KMS-11 (cell line): Measurements from ENCODE around the gene LGMN.

ENCODE experiments used
- H2AFZ ChIP-seq: fragments of 200-600 bp; sonication (generic); 2 replicates; pipeline ENCODE4 v1.6.1; 2016; ENCODE audit warnings: antibody characterized with exemption, mixed run types, low read depth
- H3K27ac ChIP-seq: fragments of 200-600 bp; sonication (generic); 2 replicates; pipeline ENCODE4 v1.6.1; 2016; ENCODE audit warnings: mild to moderate bottlenecking, mixed run types
- H3K27me3 ChIP-seq: fragments of 200-600 bp; sonication (generic); 2 replicates; pipeline ENCODE4 v1.6.1; 2017; ENCODE audit warnings: mild to moderate bottlenecking, low read depth, mixed run types, moderate library complexity; ENCODE audit not compliant: insufficient read depth
- H3K36me3 ChIP-seq: fragments of 200-600 bp; sonication (generic); 2 replicates; pipeline ENCODE4 v1.6.1; 2017; ENCODE audit warnings: mild to moderate bottlenecking, mixed run types; ENCODE audit not compliant: insufficient read depth
- H3K4me1 ChIP-seq: fragments of 200-600 bp; sonication (generic); 2 replicates; pipeline ENCODE4 v1.6.1; 2016; ENCODE audit warnings: mild to moderate bottlenecking, low read depth, mixed run types; ENCODE audit not compliant: poor library complexity, severe bottlenecking
- H3K4me2 ChIP-seq: fragments of 200-600 bp; sonication (generic); 2 replicates; pipeline ENCODE4 v1.7.0; 2016; ENCODE audit warnings: mild to moderate bottlenecking, mixed run types
- H3K4me3 ChIP-seq: fragments of 200-600 bp; sonication (generic); IDR thresholded peaks from 2 replicates; pipeline ENCODE4 v1.6.1; 2017; ENCODE audit warnings: low read depth, low read length, mixed read lengths; ENCODE audit not compliant: insufficient read depth
- H3K79me2 ChIP-seq: fragments of 200-600 bp; sonication (generic); 2 replicates; pipeline ENCODE4 v1.6.1; 2016; ENCODE audit warnings: low read depth, mixed run types; ENCODE audit not compliant: insufficient read depth
- H3K9ac ChIP-seq: fragments of 200-600 bp; sonication (generic); 2 replicates; pipeline ENCODE4 v1.6.1; 2016; ENCODE audit warnings: mild to moderate bottlenecking, mixed run types
- H4K20me1 ChIP-seq: fragments of 200-600 bp; sonication (generic); 2 replicates; pipeline ENCODE4 v1.6.1; 2016; ENCODE audit warnings: mild to moderate bottlenecking, mixed run types; ENCODE audit not compliant: insufficient read depth
- CTCF ChIP-seq: fragments of 200-600 bp; sonication (generic); conservative IDR thresholded peaks from 2 replicates; pipeline ENCODE4 v1.6.1; 2017; ENCODE audit warnings: low read depth, mild to moderate bottlenecking, antibody characterized with exemption, low read length, moderate library complexity, mixed read lengths

Gene LGMN

GRCh38 chr14:92748259-92749016 lies at the start of gene LGMN:
TSS of gene LGMN (minus strand) at chr14:92748627. CDS start at chr14:92732786, 15,841 bp downstream.
- Histone ChIP-seq H3K27ac (peak within 1 kb of the TSS; percentile 31; the same call in 1 of the 2 replicates), H3K27me3 (no peaks in the 10 kb centered on the region), H2AFZ (peak within 1 kb of the TSS; percentile 45; the same call in 1 of the 2 replicates), H3K36me3 (no peaks in the 10 kb centered on the region), H3K4me1 (peaks cover 6% of the 10 kb centered on the region), H3K79me2 (peaks cover 9% of the 10 kb centered on the region; the same call in 1 of the 2 replicates), H3K9ac (peak within 1 kb of the TSS; percentile 57; the same call in 1 of the 2 replicates), H3K4me3 (peak within 1 kb of the TSS; percentile 28), H4K20me1 (no peaks in the 10 kb centered on the region), H3K4me2 (peak within 1 kb of the TSS; percentile 67)
- no peak for TF ChIP-seq CTCF

- Histone ChIP-seq H3K79me2 (peaks cover 19% of the 10 kb centered on the region), H3K4me1 (peaks cover 22% of the 10 kb centered on the region), H2AFZ (peak overlapping the region; percentile 66; the same call in 1 of the 2 replicates), H3K27me3 (no peaks in the 10 kb centered on the region), H3K4me2 (peak overlapping the region; percentile 73), H3K9ac (peak overlapping the region; percentile 71; the same call in 1 of the 2 replicates), H3K27ac (no peak overlapping the region), H3K4me3 (no peak overlapping the region), H4K20me1 (no peaks in the 10 kb centered on the region), H3K36me3 (no peaks in the 10 kb centered on the region)
- no peak for TF ChIP-seq CTCF
Observed at GRCh38 chr14:92794961-92795360, 46.5 kb upstream of the LGMN start.

DNA sequence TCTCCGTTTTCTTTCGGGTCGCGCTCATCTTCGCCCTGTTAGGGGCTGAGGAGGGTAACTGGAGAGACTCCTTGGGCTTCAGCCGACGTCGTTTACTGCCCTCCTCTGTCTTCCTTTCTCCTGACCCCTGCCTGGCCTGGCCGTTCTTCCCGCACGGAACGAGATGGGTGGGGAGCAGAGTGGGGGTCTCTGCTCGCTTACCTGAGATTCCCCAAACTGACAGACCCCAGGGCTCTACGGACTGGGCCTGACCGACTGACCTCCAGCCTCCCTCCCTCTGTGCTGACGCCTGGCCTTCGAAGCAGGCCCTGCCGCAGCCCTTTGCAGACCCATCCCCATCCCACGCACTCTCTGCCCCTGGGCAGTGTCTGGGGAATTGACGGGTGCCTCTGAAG lies 46.1 kb upstream of the LGMN start:
- Histone ChIP-seq H3K36me3 (no peaks in the 10 kb centered on the region), H3K79me2 (peaks cover 19% of the 10 kb centered on the region), H3K27ac (peak overlapping the region; percentile 26; the same call in 1 of the 2 replicates), H2AFZ (peak overlapping the region; percentile 66; the same call in 1 of the 2 replicates), H3K9ac (peak overlapping the region; percentile 71), H3K4me1 (peaks cover 22% of the 10 kb centered on the region), H3K4me2 (peak overlapping the region; percentile 73), H4K20me1 (no peaks in the 10 kb centered on the region), H3K27me3 (no peaks in the 10 kb centered on the region), H3K4me3 (no peak overlapping the region)
- no peak for TF ChIP-seq CTCF

- peak within 1 kb of the TSS; percentile 71 for H3K9ac ChIP-seq
- H3K4me1 ChIP-seq, result peaks cover 22% of the 10 kb centered on the region
- no peaks in the 10 kb centered on the region for H3K27me3 ChIP-seq
- peaks cover 19% of the 10 kb centered on the region for H3K79me2 ChIP-seq
- H3K36me3 ChIP-seq, result no peaks in the 10 kb centered on the region
- H3K27ac ChIP-seq, result peak within 1 kb of the TSS; percentile 26; the same call in 1 of the 2 replicates
- H4K20me1 ChIP-seq, result no peaks in the 10 kb centered on the region
- no peak for TF ChIP-seq CTCF
- H2AFZ ChIP-seq, result peak within 1 kb of the TSS; percentile 84
- no peak within 1 kb of the TSS for H3K4me3 ChIP-seq
- H3K4me2 ChIP-seq, result peak within 1 kb of the TSS; percentile 73
Observed at GRCh38 chr14:92793709-92794546, 45.5 kb upstream of the LGMN start, which contains the start of gene GOLGA5. TSS of gene GOLGA5 (plus strand) at chr14:92794305. CDS start at chr14:92797438, 3,133 bp downstream.
